GM06990 (cell line): ENCODE results near the gene ARSI.

Source experiments
- DNase-seq: peaks from one replicate; pipeline ENCODE4 v3.0.0-alpha.2; 2011; ENCODE audit not compliant: insufficient read length; ENCODE audit errors: extremely low read depth
- H3K27me3 ChIP-seq: replicated peaks from 2 replicates; pipeline ENCODE4 v1.6.0; 2011; ENCODE audit warnings: low read length; ENCODE audit not compliant: control insufficient read depth, insufficient read depth
- H3K36me3 ChIP-seq: 2 replicates; pipeline ENCODE4 v1.5.1; 2011; ENCODE audit warnings: low read length; ENCODE audit not compliant: control insufficient read depth, insufficient read depth
- H3K4me3 ChIP-seq: replicated peaks from 2 replicates; pipeline ENCODE4 v1.5.1; 2011; ENCODE audit warnings: low read depth, mild to moderate bottlenecking, control low read depth, low read length
- CTCF ChIP-seq: IDR thresholded peaks from 2 replicates; pipeline ENCODE4 v1.5.1; 2011; ENCODE audit warnings: low read length, control low read depth, mild to moderate bottlenecking, inconsistent platforms; ENCODE audit not compliant: insufficient read depth, poor library complexity, severe bottlenecking

ARSI gene

GRCh38 chr5:150296496-150296895 lies 6.2 kb downstream of the ARSI start:
- H3K27me3 ChIP-seq: no peaks in the 10 kb centered on the region; the same call in 1 of the 2 replicates
- DNase-seq: no peak
- H3K4me3 ChIP-seq: no peak overlapping the region
- no peak for TF ChIP-seq CTCF
- no peaks in the 10 kb centered on the region for H3K36me3 ChIP-seq

DNA sequence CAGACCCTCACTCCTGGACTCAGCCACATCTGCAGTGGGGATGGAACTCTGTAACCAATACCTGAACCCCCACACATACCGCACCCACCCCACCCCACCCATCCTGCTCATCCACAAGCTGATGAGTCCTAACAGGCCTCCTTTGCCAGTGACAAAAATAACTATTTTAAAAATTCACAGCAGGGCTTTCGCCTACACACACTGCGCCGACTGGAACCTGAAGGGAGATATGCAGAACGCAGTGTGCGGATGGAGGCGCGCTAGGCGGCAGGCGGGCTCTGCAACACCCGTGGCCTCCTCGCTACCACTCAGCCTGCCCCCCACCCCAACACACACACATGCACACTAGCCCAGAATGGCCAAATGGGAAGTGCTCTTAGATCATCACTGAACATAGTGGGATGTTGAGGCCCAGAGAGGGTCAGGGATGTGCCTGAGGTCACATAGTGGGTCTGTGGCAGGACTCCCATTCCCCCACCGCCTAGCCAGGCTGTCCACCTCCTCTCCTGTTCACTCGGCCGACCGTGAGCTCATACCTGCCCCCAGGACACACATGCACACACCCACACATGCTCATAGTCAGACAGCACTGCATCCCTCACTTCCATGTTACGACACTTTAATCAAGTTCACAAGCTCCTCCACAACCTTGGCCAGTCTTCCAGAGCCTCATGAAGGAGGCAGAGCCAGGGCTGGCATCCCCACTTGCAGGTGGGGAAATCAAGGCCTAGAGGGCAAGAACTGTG lies 6.8 kb downstream of the ARSI start:
- no peaks in the 10 kb centered on the region for H3K36me3 ChIP-seq
- no peak for TF ChIP-seq CTCF
- no peak overlapping the region for H3K4me3 ChIP-seq
- no peaks in the 10 kb centered on the region; the same call in 1 of the 2 replicates for H3K27me3 ChIP-seq
- no peak for DNase-seq

DNA sequence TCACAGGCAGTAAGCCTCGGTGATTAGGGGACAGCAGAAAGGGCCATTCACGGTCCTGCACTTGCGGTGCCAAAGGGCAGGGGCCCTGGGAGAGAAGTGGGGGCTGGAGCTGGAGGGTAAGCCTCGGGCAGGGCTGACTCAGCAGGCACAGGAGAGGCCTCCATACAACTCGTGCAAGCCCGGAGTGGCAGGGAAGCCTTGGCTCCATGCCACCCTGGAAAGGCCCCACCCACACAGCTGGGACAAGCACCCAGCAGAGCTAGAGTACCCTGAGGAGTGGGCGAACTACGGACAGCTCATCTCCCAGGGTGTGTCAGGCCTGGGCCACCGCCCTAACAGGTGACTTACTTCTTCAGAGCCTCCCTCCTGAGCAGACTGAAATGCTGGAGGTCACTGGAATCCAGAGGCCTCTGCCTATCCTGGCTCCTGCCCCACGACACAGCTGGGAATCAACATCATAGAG lies 7.5 kb downstream of the ARSI start:
- Histone ChIP-seq H3K27me3 (no peaks in the 10 kb centered on the region; the same call in 1 of the 2 replicates), H3K4me3 (no peak overlapping the region), H3K36me3 (no peaks in the 10 kb centered on the region)
- no peak for DNase-seq
- TF ChIP-seq CTCF: no peak

GRCh38 chr5:150294551-150295071 lies 8.1 kb downstream of the ARSI start:
- H3K36me3 ChIP-seq: no peaks in the 10 kb centered on the region
- DNase-seq: no peak
- H3K4me3 ChIP-seq: no peak overlapping the region
- no peaks in the 10 kb centered on the region; the same call in none of the 2 replicates for H3K27me3 ChIP-seq
- no peak for TF ChIP-seq CTCF

GRCh38 chr5:150293091-150293941 lies 9.4 kb downstream of the ARSI start:
- no peak for DNase-seq
- Histone ChIP-seq H3K4me3 (no peak overlapping the region), H3K36me3 (no peaks in the 10 kb centered on the region), H3K27me3 (no peaks in the 10 kb centered on the region; the same call in none of the 2 replicates)
- no peak for TF ChIP-seq CTCF
